Cardiac septum (tissue), 1 donor: ENCODE results near the gene PKHD1. TPM values are rescaled to one million over a fixed set of nuclear protein-coding genes. Genes with fewer than 3 reads are reported as not detected.

Source experiments
- DNase-seq: peaks from one replicate; pipeline ENCODE4 v3.0.0-alpha.2; 2020; ENCODE audit warnings: low spot score
- intact Hi-C: fragments of 100-400 bp; cut with DNase I; formaldehyde crosslinking; loops from one replicate; pipeline ENCODE4 v1.14.0; 2022
- total RNA-seq: library from RNA; stranded (reverse); fragmentation: NEBNext Ultra II Directional; extraction: Animal tissue kit (Norgen Biotek cat#: 25700); gene quantifications from one replicate; pipeline ENCODE4 v1.2.1, GENCODE V29; 2021
- donor health status: DM: no; HTN: no; CAD: no.

The PKHD1 gene
- total RNA-seq, 1 donor from 2014 or later = 0.03 TPM

DNA sequence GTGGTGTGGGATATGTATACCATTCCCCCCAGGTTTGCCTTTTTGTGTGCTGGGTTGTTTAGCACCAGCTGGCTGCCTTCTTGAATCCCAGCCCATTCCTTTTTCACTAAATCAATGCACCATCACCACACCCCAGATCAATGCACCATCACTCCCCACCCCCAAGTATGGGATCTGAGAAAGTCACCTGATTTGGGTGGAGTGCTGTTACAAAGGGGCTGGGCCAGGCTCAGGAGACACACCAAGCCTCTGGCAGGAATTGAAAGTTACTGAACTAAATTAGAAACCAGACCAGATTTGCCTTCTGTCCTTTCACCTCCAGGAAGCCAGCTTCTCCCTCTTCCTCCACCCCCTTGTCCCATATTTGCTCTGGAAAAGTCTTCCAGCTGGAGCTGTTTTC is 19.6 kb upstream of the PKHD1 start:
- intact Hi-C loops = loop anchor here (10.0 kb wide), 1 partner anchor 128 kb away; no protein-coding TSS in a partner anchor
- no peak for DNase-seq

DNA sequence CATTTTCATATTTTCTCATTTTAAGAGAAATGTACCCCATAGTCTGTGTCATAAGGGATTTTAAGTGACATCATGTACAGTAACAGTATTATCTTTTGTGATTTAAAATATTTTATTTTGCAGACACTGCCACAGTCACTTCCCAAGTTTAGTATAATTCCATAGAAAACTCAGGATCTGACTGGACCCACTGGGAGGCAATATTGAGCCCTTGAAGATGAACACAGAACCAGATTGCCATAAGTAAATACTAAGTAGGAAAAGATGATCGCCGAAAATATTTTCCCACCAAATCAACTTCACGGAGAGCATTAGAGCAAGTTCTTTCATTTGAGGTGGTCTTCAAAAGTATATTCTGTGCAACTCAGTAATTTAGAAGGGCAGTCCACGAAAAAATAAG is 17.6 kb upstream of the PKHD1 start:
- DNase-seq = no peak
- intact Hi-C loops = loop anchor here (10.0 kb wide), 1 partner anchor 130 kb away; no protein-coding TSS in a partner anchor

- DNase-seq = no peak
- intact Hi-C loops = loop anchor here (10.0 kb wide), 1 partner anchor 131 kb away; no protein-coding TSS in a partner anchor
These were observed 16.2 kb upstream of the PKHD1 start for GRCh38 chr6:52103623-52104022.

DNA sequence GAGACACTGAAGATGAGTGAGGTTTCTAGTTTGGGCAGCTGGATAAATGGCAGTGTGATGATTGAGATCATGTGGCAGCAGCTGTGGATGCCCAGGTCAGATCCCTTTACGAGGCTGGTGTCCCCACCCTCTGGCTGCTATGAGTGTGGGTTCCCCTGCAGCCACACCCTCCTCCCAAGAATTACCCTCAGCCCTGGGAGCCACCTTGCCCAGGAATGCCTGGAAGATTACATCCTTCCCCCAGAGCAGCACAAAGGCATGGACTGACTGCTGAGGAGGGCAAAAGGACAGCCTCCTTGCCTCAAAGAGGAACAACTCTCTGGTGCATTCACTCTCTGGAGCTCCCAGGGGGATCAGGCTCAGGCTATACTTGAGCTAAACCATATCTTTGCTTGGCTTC is 15.0 kb upstream of the PKHD1 start:
- intact Hi-C loops = loop anchor here (10.0 kb wide), 1 partner anchor 132 kb away; no protein-coding TSS in a partner anchor
- DNase-seq = no peak

DNA sequence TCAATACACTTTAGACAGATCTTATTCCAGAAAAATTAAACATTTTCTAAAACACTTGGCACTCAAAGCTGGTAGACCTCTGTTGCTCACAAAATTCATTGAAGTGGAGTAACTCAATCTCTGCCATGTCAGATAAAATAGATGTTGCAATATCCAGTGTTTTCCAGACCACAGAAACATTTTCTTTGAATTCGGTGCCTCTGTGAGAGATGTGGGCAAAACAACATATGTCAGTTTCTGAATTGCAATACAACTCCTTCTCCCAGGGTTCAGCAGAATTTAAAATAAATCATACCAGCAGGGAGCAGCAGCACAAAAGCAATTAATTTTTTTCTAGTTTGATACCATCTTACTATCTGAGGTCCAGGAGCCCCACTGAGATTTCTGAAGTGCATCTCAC is 11.3 kb upstream of the PKHD1 start:
- intact Hi-C loops = no loop called here
- DNase-seq = no peak

- no peak for DNase-seq
- intact Hi-C loops = no loop called here
These were observed 2.4 kb upstream of the PKHD1 start for GRCh38 chr6:52089758-52090348.

DNA sequence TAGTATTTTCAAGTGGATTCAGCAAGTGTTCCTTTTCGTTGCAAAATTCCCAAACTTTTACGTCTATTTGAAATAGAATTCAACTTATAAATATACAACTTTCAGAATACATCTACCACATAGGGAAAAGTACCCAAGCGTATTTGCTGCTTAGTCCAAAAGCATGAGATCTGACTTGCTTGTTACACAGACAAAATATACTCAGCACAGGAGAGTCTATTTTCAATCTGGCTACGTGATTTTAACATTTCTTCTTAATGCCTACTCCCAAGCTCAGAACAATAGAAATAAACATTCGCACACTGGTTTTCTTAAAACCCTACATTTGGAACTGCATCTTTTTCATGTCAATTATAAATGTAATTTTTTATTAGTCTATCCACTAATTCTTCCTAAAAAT is 672 bp downstream of the PKHD1 start:
- intact Hi-C loops = no loop called here
- no peak for DNase-seq

DNA sequence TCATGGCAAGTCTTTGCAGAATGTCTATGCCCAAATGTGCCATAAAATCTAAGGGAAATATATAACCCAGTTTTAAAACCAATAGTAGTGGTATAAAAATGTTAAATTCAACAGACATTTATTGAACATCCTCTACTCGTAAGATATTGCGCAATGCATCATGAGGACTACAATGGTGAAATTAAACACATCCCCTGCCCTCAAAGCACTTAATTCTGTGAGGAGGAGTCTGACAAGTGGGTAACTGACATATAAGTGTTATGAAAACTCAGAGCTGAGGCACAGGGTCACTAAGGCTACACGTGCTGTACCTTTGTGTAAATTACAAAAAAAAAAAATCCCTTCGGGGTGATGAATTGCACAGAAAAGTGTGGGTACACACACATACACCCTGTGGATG is 6.2 kb downstream of the PKHD1 start:
- intact Hi-C loops = no loop called here
- no peak for DNase-seq

- intact Hi-C loops = no loop called here
- no peak for DNase-seq
These were observed 9.3 kb downstream of the PKHD1 start for GRCh38 chr6:52077961-52078625.

- intact Hi-C loops = no loop called here
These were observed 10.1 kb downstream of the PKHD1 start for GRCh38 chr6:52077180-52077884.

DNA sequence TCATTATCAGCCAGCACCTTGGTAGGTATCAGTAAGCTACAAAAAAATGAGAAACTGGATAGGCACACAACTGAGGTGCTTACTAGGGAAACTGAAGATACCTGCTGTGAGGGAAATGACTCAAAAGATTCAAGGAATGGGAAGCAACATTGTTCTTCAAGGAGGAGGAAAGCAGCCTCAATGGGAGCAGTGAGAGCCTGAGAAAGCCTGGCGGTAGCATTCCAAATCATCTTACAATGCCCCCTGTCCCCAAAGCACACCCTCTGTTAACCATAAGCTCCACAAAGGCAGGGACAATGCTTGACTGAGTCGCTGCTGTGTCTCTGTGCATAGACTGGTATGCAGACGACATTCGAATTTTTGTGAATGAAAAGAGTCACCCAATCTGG is 10.6 kb downstream of the PKHD1 start:
- DNase-seq = no peak
- intact Hi-C loops = no loop called here

More at GRCh38 chr6:52077180-52077884, 10.1 kb downstream of the PKHD1 start:
- no peak for DNase-seq

GRCh38 chr6:52074716-52075115 is 12.7 kb downstream of the PKHD1 start:
- no peak for DNase-seq
- intact Hi-C loops = no loop called here

DNA sequence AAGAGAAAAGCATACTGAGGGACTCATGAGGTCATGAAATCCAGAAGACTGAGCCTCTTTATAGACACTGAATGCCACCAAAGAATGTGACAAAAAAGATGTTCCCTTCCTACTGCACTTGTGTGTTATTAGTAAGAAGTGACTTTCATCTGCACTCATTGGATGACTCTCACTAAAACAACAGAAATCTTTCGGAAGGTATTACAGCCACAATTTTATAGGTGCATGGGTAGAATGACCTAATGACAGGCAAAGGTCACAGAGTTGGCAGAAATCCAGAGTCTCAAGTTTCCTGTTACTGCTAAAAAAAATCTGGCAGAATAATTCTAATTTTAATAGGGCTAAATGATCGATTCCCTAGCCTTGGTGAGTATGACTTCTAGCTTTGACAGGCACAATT is 13.3 kb downstream of the PKHD1 start:
- intact Hi-C loops = no loop called here
- no peak for DNase-seq

GRCh38 chr6:52065621-52066020 is 21.8 kb downstream of the PKHD1 start:
- no peak for DNase-seq
- intact Hi-C loops = no loop called here

GRCh38 chr6:52063584-52064344 is 23.6 kb downstream of the PKHD1 start:
- DNase-seq = no peak

DNA sequence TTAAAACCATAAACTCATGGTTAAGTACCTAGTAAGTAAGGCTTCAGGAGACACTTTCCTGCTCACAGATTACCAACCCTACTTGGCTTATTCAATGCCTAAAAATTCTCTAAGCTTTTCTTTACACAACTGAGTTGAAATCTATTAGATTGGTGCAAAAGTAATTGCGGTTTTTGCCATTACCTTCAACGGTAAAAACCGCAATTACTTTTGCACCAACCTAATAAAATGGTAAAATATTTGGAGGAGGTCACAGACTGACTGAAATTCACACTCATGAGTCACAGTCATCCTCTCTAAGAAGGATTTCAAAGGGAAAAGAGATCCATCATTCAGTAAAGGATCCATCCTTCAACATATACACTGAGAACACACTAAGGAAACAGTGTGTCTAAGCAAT is 25.9 kb downstream of the PKHD1 start:
- no peak for DNase-seq
- intact Hi-C loops = no loop called here

More at GRCh38 chr6:52063584-52064344, 23.6 kb downstream of the PKHD1 start:
- intact Hi-C loops = no loop called here

GRCh38 chr6:52059821-52060220 is 27.6 kb downstream of the PKHD1 start:
- no peak for DNase-seq
- intact Hi-C loops = no loop called here

DNA sequence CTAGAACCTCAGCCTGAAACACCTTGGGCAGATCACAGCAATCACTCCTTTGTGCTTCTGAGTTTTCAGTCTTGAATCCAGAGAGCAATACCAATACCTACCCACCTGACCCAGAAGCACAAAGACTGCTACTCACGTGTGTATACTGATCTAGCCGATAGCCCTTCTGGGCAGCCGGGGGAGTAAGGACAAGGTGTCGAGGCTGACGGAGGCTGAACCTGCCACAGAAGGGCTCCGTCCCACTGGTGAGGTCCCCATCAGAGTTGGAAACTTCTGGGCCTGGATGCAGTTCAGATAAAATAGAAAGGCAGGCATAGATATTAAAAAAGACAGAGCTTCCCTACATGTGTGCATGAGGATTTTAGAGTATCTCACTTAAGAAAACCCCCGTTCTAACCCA is 32.0 kb downstream of the PKHD1 start:
- no peak for DNase-seq
- intact Hi-C loops = no loop called here

GRCh38 chr6:52053038-52053695 is 34.2 kb downstream of the PKHD1 start:
- DNase-seq = no peak
- intact Hi-C loops = no loop called here

GRCh38 chr6:52050051-52050405 is 37.4 kb downstream of the PKHD1 start:
- no peak for DNase-seq
- intact Hi-C loops = no loop called here
